Measurements from ENCODE around the gene PCP2.
A peak's percentile ranks its signal among the peaks of the same experiment; 100 is the strongest.

Gene PCP2

DNA sequence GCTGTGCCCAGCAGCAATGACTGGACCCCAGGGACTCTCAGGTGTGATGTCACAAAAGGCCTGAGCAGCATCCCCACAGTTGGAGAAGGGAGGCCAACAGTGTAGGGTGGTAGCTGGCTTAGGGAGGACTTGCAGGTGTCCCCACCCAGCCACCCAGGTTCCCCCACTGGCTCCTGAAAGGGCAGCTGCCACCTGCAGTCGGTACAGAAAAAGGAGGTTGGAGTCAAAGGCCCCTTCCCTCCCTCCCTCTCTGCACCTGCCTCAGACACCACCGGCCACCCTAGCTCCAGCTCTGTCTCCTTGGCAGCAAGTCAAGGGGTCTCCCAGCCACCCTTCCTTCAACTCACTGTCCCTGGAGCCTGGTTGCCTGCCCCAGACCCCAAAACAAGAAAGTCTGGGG lies at the start of gene PCP2:
PCP2 (minus strand) TSS at position 22 of the 400 bp plus-strand sequence. CDS start 262 bp downstream, outside the sequence.
- no peak for DNase-seq

DNA sequence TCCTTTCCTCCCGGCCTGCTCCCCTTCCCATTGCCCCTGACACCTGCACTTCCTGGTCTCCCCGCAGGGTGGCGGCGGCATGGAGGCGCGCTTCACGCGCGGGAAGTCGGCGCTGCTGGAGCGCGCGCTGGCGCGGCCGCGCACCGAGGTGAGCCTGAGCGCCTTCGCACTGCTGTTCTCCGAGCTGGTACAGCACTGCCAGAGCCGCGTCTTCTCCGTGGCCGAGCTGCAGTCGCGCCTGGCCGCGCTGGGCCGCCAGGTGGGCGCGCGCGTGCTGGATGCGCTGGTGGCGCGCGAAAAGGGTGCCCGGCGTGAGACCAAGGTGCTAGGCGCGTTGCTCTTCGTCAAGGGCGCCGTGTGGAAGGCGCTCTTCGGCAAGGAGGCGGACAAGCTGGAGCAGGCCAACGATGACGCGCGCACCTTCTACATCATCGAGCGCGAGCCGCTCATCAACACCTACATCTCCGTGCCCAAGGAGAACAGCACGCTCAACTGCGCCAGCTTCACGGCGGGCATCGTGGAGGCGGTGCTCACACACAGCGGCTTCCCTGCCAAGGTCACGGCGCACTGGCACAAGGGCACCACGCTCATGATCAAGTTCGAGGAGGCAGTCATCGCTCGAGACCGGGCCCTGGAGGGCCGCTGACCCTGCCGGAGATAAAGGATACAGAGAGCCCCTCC lies 48.8 kb upstream of the PCP2 start:
- no peak for DNase-seq

DNA sequence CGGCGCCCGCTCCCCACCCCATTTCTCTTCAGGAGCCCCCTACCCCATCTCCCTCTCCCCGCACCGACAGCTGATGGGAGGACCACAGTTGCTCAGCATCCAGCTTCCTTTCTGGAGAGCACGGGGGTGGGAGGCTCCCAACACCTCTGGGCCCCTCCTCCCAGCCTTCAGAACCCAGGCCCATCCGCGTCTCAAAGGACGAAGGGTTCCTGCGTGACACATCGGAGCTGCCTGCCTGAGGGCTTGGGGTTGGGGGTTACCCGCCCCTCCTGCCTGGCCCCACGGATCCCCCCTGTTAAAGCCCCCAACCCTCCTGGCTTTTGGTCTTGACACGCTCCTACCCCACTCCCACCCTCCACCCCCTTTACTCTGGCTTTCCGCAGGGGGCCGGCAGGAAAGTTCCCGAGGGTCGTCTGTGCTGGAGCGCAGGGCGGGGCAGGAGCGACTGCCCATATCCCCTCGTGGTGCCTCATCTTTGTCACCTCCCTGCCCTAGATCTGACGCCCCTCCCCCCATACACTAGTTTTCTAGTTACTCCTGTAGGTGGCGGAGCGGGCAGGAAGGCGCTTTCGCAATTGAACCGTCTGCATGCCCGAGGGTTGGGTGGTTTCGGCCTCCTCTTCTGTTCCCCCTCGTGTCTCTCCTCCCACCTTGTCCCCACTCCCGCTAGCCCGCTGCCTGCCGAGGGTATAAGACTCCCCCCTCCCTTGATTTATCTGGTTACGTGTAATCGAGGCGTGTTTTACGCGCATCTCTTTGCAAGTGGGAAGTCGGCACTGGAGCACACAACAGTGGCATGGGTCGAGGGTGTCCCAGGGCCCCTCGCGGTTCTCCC lies 48.0 kb upstream of the PCP2 start:
- DNase-seq = peak; percentile 39

DNA sequence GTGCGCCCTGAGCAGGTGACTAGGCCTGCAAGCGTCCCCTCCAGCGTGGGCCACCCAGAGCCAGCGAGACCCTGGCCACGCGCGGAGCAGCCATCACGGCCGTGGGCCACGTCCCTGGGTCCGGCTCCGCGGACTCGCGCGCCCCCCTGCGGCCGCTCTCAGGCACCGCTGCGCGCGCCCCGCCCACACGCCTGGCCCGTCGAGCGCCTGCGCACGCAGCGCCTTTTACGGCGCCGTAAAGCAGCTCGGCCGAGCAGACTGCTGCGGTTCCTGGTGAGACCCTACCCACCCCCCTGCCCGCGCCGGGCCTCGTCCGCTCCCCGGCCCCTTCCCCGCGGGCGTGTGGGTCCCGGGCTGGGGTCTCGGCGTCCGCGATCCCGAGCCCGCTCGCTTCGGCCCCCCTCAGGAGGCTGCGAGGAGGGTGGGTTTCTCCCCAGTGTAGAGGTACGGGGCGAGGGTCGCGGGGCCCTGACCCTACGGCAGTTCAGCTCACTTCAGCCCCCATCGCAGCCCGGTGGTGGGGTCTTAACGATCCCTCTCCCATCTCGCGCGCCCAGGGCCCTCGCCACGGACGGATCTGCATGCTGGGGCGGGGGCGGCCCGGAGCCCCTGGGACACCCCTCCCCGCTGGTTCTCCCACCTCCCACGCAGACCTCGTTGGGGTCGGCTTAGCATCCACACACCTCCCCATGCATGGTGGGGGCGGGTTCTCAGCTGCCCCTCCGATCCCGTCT lies 47.3 kb upstream of the PCP2 start, which contains the start of gene TRAPPC5:
TRAPPC5 (plus strand) TSS at position 228 of the 734 bp plus-strand sequence. CDS start 1,421 bp downstream, outside the sequence.
- DNase-seq = peak; percentile 93

DNA sequence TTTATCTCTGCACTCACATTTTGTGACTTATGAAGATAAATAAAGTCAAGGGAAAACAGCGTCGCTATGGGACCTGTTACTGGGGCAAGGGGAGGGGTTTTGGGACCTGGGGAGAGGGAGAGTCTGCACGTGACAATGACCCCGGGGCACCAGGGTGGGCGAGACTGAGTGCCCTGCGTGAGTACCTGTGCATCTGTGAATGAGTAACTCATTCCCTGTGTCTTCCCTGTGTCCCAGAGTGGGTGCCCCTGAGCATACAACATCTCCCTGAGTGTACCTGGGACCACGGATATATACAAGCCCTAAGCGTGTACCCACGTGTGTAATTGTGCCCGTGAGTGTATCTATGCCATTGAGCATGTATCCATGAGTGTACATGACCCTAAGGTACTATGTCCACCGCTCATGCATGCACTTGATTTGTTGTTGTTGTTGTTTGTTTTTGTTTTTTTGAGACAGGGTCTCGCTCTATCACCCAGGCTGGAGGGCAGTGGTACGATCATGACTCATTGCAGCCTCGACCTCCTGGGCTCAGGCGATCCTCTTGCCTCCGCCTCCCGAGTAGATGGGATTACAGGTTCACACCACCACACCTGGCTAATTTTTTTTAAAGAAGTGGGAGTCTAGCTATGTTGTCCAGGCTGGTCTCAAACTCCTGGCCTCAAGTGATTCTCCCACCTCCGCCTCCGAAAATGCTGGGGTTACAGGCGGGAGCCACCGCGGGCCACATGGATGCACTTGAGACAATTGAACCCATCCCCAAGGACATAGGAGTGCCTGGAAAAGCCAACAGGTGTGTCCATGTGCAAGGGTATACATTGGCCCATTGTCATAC lies 46.5 kb upstream of the PCP2 start:
- no peak for DNase-seq

DNA sequence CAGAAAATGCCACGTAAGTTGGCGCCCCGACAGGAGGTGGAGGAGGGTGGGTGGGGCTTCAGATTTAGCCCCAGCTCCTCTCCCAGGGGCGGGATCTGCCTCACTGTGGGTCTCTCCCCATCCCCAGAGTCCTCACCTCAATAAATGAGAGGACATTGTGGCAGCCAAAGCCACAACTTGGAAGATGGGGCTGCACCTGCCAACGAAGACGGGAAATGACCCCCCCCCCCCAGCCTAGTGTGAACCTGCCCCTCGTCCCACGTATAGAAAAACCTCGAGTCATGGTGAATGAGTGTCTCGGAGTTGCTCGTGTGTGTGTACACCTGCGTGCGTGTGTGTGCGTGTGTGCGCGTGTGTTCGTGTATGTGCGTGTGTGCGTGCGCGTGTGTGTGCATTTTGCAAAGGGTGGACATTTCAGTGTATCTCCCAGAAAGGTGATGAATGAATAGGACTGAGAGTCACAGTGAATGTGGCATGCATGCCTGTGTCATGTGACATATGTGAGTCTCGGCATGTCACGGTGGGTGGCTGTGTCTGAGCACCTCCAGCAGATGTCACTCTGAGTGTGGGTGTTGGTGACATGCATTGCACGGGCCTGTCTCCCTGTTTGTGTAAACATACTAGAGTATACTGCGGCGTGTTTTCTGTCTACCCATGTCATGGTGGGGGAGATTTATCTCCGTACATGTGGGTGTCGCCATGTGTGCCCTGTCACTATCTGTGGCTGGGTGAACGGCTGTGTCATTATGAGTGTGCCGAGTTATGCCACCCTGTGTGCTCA lies 45.6 kb upstream of the PCP2 start:
- peak; percentile 58 for DNase-seq

DNA sequence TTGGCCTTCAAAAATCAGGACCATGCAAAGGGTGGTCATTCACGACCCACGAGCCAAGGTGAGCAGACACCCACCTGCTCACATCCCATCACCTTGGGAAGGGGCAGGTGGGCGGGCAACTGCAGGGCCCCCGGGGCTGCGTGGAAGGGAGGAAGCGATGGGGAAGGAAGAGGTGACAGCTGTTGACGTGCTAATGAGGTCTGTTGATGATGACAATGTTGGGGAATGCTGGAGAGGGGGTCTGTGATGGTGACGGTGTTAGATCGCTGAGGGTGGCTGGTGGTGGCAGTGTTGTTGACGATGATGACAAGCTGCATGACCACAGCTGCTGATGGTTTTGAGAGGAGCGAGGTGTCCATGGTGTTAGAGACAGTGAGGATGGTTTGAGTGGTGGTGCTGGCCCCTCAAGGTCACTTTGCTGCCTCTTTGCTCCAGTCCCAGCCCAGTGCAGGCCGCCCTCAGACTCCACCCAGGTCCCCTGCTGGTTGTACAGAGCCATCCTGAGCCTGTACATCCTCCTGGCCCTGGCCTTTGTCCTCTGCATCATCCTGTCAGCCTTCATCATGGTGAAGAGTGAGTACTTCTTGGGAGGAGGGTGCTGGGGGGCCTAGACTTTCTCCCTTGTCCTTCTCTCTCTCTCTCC lies 44.3 kb upstream of the PCP2 start:
- no peak for DNase-seq

DNA sequence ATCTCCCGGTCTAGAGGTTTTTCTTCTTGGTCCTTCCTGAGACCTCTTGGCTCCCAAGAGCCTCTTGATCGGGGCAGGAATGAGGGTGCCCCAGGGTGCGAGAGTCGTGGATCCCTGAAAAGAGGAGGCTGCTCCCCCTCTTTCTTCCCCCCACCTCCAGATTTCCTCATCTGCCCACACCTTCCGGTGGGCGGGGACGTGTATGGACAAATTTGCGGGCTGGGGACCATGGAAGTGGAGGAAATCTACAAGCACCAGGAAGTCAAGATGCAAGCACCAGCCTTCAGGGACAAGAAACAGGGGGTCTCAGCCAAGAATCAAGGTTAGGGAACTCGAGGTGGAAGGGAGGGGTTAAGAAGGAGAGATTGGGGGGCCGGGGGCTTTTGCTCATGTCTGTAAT lies 43.3 kb upstream of the PCP2 start, which contains the start of gene MCEMP1:
MCEMP1 (plus strand) TSS at position 237 of the 400 bp plus-strand sequence; CDS start at position 268, 31 bp downstream.
- DNase-seq = no peak

DNA sequence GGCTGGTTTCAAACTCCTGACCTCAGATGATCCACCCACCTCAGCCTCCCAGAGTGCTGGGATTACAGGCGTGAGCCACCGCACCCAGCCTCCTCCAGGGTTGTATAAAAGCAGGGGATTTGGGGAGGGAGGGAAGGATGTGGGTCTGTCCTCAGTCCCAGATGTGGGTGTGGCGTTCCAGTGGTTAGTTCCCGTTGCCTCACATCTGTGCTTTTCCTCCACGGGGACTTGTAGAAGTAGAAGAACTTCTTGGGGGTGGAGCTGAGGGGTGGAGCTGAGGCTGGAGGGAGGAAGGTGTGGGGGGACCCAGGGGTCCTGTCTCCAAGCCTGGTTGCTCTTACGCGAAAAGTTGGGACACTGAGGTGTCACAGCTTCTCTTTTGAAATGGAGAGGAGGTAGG lies 42.9 kb upstream of the PCP2 start:
- no peak for DNase-seq

DNA sequence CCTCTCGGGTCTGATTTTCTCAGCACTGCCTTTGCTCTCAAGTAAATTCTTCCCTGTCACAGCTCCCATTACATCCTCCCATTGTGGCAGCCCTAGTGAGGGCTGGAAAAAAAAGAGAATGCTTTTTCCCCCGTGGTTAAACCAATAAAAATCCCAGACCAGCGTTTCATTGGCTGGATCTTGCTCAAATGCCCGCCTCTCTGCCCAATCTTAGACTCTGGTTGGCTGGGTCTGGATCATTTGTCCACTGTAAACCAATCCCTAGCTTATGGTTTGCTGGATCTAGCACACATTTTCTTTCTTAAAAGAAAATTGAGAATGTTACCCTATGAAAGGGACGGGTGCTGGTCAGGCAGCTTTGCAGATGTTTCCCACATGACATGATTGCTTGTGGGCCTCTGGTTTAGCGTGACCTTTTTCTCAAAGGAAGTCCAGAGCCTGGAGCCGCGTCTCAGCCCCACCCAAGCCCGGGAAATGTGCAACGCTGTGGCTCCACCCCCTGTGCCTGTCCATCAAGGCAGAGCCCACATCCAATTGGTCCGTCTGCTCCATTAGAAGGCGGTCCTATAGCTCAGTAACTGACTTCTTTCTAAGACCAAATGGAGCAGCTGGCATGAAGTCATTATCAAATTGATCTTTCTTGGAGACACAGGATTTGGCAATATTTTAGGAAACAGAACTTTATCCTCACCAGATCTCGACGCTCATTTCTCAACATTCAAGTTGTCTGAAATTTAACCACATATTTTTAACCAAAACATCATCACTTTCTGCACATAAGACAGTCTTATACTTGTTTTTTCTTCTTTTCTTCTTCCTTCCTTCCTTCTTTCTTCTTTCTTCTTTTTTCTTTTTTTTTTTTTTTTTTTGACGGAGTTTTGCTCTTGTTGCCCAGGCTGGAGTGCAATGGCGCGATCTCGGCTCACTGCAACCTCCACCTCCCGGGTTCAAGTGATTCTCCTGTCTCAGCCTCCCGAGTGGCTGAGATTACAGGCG lies 40.8 kb upstream of the PCP2 start:
- peak; percentile 69 for DNase-seq

DNA sequence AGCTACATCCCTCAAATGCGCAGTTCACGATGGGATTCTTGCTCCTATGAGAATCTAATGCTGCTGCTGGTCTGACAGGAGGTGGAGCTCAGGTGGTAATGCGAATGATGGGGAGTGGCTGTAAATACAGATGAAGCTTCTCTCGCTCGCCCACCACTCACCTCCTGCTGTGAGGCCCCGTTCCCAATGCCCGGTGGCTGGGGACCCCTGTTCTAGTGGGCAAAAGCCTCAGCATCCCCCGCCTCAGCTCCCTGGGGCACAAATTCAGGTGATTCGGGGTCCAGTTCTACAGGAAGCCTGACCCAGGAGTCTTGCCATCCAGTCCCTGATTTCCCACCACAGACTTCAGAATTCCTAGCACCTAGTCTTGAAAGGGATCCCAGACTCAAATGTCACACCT lies 39.0 kb upstream of the PCP2 start:
- no peak for DNase-seq

DNA sequence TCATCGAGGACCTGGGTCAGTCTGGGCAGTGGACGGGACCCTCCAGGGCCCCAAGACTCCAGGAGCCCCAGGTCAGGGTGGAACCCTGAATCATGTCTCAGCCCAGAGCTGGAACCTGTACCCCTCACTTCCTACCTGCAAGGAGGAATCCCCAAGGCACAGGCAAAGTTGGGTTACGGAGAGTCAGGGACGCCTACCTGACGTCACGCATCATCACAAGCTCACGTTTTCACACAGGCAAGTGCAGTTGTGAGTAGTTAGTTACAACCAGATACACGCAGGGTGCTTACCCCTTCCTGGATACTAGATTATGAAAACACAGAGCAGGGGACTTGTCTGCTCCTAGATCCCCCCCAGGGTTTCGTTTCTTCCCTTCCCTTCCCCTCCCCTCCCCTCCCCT lies 37.3 kb upstream of the PCP2 start:
- DNase-seq = no peak

DNA sequence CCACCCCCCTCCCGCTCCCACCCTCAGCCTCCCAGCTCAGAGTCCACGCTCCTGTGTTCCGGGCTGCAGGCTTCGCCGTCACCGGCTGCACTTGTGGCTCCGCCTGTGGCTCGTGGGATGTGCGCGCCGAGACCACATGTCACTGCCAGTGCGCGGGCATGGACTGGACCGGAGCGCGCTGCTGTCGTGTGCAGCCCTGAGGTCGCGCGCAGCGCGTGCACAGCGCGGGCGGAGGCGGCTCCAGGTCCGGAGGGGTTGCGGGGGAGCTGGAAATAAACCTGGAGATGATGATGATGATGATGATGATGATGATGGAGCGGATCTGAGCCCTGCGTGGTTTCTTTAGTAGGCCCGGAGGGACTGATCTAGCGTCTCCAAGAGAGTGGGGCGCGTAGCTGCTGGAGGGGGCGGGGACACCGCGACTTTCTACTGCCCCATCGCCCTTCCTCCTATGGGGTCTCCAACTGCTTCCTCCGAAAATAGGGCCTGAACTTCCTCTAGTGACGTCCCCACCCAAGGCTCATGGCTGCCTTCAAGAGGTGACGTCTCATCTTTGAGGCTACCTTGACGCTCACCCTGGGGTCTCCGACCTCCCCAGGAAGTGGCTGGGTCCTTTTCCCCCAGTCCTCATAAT lies 36.7 kb upstream of the PCP2 start:
- DNase-seq = peak; percentile 29

DNA sequence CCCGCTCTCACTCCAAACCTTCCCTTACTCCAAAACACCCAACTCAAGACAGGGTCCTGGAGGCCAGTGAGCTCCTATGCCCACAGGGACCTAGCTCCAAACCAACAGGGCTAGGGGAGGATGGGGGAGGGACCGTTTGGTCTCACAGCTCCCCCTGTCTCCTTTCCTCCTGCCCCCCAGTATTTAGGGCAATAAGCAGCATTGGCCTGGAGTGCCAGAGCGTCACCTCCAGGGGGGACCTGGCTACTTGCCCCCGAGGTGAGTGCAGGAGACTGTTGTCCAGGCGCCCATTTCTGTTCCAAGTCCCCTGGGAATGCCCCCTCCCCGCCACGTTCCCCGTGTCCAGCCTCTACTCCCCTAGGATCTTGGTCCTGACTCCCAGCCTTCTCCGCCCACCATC lies 36.1 kb upstream of the PCP2 start:
- DNase-seq = no peak

DNA sequence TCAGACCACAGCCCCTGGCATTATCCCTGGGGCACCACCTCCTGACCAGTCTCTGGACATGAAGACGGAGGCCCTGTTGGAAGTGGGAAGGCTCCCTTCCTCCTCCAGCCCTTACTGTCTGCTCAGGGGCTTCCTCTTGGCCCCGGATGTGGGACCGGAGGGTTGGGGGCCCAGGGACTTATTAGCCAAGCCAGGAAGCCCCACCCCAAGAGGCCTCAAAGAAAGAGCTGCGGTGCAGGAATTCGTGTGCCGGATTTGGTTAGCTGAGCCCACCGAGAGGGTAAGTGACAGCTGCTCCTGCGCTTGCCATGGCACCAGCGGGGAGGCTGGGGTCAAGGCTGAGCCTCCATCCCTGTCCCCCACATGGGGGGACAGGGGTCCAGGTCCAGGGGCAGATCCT lies 35.3 kb upstream of the PCP2 start, which contains the start of gene RETN:
RETN (plus strand) TSS at position 208 of the 400 bp plus-strand sequence. CDS start 278 bp downstream, outside the sequence.
- DNase-seq = no peak

DNA sequence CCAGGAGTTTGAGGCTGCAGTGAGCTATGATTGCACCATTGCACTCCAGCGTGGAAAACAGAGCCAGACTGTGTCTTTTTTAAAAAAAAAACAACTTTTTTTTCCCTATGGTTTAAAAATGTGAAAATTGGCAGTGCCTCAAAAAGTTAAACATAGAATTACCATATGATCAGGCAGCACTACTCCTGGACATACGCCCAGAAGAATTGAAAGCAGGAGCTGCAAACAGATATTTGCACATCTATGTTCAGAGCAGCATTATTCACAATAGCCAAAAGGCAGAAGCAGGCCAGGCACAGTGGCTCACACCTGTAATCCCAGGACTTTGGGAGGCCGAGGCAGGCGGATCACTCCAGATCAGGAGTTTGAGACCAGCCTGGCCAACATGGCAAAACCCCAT lies 31.6 kb upstream of the PCP2 start:
- no peak for DNase-seq

DNA sequence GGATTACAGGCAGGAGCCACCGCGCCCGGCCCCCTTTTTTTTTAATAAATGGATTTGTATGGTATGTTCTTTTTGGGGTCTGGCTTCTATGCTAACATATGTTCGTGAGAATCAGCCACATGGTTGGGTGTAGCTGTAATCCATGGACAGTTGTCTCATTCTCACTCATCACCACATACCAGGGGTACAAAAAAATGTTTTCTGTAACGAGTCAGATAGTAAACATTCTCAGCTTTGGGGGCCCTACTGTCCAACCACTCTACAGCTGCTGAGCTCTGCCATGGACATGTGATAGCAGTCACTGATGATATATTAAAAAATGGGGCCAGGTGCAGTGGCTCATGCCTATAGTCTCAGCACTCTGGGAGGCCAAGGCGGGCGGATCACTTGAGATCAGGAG lies 30.2 kb upstream of the PCP2 start:
- no peak for DNase-seq

DNA sequence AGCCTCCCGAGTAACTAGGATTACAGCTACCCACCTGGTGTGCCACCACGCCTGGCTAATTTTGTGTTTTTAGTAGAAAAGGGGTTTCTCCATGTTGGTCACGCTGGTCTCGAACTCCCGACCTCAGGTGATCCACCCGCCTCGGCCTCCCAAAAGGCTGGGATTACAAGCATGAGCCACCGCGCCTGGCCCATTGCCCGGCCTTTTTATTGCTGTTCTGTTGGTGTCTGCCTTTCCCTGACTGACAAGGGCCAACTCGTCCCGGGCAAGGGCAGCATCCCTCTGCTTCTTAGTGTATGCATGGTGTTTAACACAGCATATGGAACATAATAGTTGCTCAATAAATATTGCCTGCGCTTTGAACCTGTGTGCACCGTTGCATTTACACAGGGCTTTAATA lies 29.1 kb upstream of the PCP2 start:
- DNase-seq = no peak

Measured in NCI-H69 (cell line).